Activated naive CD8-positive, alpha-beta T cell treated with anti-CD3 and anti-CD28 coated beads, Interleukin-2, amount 10 ng/mL, durations not matched to agents 7 days and 5 days (primary cell): Measurements from ENCODE around the gene ISM2. TPM values are rescaled to one million over a fixed set of nuclear protein-coding genes. Genes with fewer than 3 reads are reported as not detected.

ENCODE experiments used
- ATAC-seq: fragments of 150-1000 bp; cut with Tn5 transposase; one replicate; pipeline ENCODE4 v1.10.0; 2021; ENCODE audit warnings: low read depth, moderate library complexity
- POLR2A ChIA-PET: fragments of 350-600 bp; sonication (Branson Sonifier 250); formaldehyde crosslinking; loops from one replicate; lab custom pipeline; 2021; ENCODE audit warnings: antibody characterized with exemption; lab: Charles Lee
- DNase-seq: peaks from one replicate; pipeline ENCODE4 v3.0.0; 2021
- H3K27ac Mint-ChIP-seq: one replicate; pipeline ENCODE4 v1.8.0; 2022; ENCODE audit warnings: mild to moderate bottlenecking, mixed read lengths
- H3K27me3 Mint-ChIP-seq: one replicate; pipeline ENCODE4 v1.8.0; 2022; ENCODE audit warnings: mild to moderate bottlenecking, moderate library complexity, mixed read lengths
- H3K36me3 Mint-ChIP-seq: one replicate; pipeline ENCODE4 v1.8.0; 2021; ENCODE audit warnings: mild to moderate bottlenecking, mixed read lengths
- H3K4me1 Mint-ChIP-seq: one replicate; pipeline ENCODE4 v1.8.0; 2021; ENCODE audit warnings: mixed read lengths
- H3K4me3 Mint-ChIP-seq: one replicate; pipeline ENCODE4 v1.8.0; 2022; ENCODE audit warnings: mild to moderate bottlenecking, moderate library complexity, mixed read lengths
- H3K9me3 Mint-ChIP-seq: one replicate; pipeline ENCODE4 v1.8.0; 2021; ENCODE audit warnings: mixed read lengths
- total RNA-seq, 2 experiments: library from RNA; stranded (reverse); gene quantifications; one replicate each; pipeline ENCODE4 v1.2.3, GENCODE V29; 2021

ISM2 gene
- total RNA-seq, 2 experiments from 2014 or later: 0.64 TPM; not detected in 1

DNA sequence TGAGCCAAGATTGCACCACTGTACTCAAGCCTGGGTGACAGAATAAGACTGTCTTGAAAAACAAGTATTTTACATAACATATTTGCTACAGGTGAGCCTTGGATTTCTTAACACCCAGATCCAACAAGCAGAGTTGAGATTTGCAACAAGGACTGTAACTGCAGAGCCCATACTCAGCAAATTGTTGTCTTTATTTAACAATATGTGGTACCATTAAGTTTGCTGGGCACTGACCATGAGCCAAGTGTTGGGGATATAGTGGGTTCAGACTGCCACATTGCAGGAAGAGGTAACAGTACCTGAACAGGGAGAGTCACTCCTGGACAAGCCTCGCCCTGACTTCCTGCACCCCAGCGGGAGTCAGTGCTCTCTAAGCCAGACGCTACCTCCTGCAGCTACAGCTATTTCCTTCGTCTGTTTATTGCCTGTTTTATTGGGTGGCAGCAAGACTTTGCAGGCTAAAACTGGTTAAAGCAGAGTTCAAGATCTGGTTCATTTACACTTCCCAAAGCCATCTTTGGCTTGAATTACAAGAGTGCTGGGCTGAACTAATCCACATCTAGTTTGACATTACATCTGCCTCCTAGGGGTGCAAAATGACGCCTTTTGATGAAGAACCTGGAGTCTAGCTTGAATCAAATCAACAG lies 28.3 kb downstream of the ISM2 start:
- no peaks in the 10 kb centered on the region for H3K9me3 Mint-ChIP-seq

DNA sequence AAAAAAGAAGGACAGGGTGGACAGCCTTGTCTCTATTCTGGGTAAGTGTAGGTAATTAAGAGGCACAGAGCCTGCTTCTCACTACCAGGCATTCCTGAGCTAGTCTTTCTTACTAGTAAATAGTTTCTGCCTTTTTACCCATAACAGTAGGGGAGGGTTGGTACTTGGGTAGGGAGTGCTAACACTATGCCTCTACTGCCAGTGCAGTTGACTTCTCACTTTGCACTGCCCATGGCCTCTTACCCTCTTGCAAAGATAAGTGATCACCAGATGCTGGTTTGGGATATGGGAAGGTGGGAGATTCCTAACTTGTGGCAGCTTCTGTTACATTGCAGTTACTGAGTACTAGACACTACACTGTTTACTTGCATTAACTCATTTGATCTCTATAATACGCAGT lies 29.1 kb downstream of the ISM2 start:
- DNase-seq (no peak), ATAC-seq (no peak)
- no peaks in the 10 kb centered on the region for H3K9me3 Mint-ChIP-seq
- no peak overlapping the region for H3K27ac Mint-ChIP-seq
- H3K4me3 Mint-ChIP-seq: no peak overlapping the region
- no peaks in the 10 kb centered on the region for H3K4me1 Mint-ChIP-seq
- peaks cover 16% of the 10 kb centered on the region for H3K36me3 Mint-ChIP-seq
- H3K27me3 Mint-ChIP-seq: no peaks in the 10 kb centered on the region
- POLR2A ChIA-PET: no interaction called here

More for the DNA sequence above, 28.3 kb downstream of the ISM2 start:
- H3K36me3 Mint-ChIP-seq: peaks cover 16% of the 10 kb centered on the region
- ATAC-seq: no peak
- no peak overlapping the region for H3K27ac Mint-ChIP-seq
- no peaks in the 10 kb centered on the region for H3K27me3 Mint-ChIP-seq
- POLR2A ChIA-PET: interaction anchor here (0.6 kb wide), 1 partner anchor 9 kb away, joined by 4 read pairs; no protein-coding TSS in a partner anchor
- H3K4me3 Mint-ChIP-seq: no peak overlapping the region
- H3K4me1 Mint-ChIP-seq: no peaks in the 10 kb centered on the region
- no peak for DNase-seq

DNA sequence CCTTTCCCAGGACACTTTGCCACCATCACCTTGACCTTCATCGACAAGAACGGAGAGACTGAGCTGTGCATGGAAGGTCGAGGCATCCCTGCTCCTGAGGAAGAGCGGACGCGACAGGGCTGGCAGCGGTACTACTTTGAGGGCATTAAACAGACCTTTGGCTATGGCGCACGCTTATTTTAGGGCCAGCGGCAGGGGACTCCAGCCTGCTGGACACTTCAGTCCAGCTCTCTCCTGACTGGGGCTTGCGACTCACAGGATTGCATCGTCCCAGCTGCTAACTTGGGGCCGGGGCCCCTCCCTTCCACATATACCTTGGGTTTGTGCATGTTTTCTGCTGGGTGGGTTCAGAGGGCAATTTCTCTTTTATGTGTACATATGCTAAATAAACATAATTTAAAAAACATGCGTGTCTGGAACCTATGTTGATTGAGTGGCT lies 29.5 kb downstream of the ISM2 start:
- H3K9me3 Mint-ChIP-seq: no peaks in the 10 kb centered on the region
- H3K4me3 Mint-ChIP-seq: no peak overlapping the region
- no peaks in the 10 kb centered on the region for H3K4me1 Mint-ChIP-seq
- POLR2A ChIA-PET: no interaction called here
- DNase-seq (no peak), ATAC-seq (no peak)
- H3K27me3 Mint-ChIP-seq: no peaks in the 10 kb centered on the region
- H3K27ac Mint-ChIP-seq: no peak overlapping the region
- peaks cover 16% of the 10 kb centered on the region for H3K36me3 Mint-ChIP-seq

DNA sequence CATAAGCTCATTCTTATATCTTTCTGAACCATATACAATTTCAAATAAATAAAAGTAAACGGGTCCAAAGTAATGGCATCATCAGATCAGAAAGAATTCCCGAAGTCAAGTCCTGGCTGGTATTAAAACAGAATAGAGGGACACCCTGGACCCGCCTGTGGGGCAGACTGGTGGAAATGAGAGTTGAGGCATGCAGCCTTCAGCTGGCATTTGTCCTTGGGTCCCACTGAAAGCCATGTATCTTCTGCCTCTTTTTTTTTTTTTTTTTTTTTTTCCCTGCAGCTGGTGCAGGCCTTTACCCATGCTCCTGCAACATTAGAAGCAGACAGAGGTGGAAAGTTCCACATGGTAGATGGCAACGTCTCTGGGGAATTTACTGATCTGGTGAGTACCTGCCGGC lies 30.8 kb downstream of the ISM2 start:
- Mint-ChIP-seq H3K4me3 (no peak overlapping the region), H3K27ac (no peak overlapping the region), H3K36me3 (peaks cover 23% of the 10 kb centered on the region)

DNA sequence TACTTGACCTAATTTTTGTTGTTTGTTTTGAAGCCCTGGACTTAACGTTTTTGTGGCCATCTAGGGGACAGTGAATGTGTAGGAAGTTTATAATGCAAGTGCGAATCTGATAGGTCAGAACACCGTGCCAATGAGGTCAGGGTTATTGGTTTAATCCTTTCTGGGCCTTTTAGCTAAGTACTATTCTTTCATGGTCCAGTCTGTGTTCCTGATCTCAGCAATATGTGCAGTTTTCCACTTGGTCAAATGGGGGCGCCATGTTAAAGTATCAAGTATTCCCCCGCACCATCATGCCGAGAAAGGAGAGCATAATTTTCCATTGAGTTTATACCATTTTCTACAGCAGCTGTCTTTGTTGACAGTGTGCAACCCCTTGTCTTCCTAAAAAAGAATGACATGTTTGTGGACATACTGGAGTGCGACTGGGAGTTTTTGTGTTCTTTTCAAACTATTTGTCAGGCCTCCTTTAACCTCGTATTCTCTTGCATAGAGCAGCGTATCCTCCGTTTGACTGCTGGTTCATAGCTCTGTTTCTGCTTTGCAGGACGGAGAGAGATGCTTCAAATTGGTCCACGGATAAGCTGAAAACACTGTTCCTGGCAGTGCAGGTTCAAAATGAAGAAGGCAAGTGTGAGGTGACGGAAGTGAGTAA lies 39.4 kb downstream of the ISM2 start:
- Mint-ChIP-seq H3K36me3 (peaks cover 31% of the 10 kb centered on the region), H3K27ac (peak overlapping the region; percentile 100), H3K4me3 (peak overlapping the region; percentile 100), H3K27me3 (no peaks in the 10 kb centered on the region), H3K4me1 (peaks cover 30% of the 10 kb centered on the region), H3K9me3 (no peaks in the 10 kb centered on the region)
- DNase-seq: peak; percentile 43
- ATAC-seq: no peak
- POLR2A ChIA-PET: interaction anchor here (0.7 to 2.7 kb wide), 4 partner anchors 48 to 247 kb away, joined by 3 to 14 read pairs (median 8); partner anchors contain the start of genes GSTZ1, POMT2, SAMD15 and TMED8

More for the DNA sequence above, 30.8 kb downstream of the ISM2 start:
- ATAC-seq (no peak), DNase-seq (no peak)
- no peaks in the 10 kb centered on the region for H3K27me3 Mint-ChIP-seq
- POLR2A ChIA-PET: no interaction called here
- no peaks in the 10 kb centered on the region for H3K4me1 Mint-ChIP-seq
- H3K9me3 Mint-ChIP-seq: no peaks in the 10 kb centered on the region

DNA sequence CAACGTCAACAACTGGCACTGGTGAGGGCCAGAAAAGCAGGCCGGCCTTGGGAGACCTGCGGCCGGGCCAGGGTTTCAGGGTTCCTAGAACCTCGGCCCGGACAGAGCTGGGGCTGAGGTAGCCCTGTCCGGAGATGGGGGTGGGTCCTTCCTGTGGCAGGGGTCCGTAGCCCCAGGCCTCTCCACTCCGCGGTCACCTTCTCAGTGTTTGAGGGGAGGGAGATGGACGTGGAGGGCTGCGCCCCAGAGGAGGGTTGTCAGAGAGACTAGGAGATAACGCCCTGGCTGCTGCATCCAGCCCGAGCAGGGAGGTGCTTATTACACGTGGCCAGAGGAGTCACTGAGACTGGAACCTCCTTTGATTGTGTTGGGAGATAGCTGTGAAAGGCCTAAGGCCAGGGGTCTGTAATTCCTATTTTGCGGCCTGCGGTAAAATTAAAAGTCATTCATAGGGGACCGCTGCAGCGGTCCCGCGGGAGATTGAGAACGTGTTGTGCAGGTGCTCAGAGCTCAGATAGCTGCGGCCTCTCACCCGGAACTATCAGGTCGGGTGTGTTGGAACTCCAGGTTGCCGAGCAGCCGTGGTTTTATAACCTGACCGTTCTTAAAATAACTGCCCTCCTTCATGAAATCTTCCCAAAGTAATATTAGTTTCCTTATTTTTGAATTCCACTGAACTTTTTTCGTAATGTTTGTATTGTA lies 40.2 kb downstream of the ISM2 start:
- peak overlapping the region; percentile 100 for H3K27ac Mint-ChIP-seq
- POLR2A ChIA-PET: interaction anchor here (0.7 to 2.7 kb wide), 6 partner anchors 48 to 248 kb away, joined by 3 to 14 read pairs (median 4); partner anchors contain the start of genes GSTZ1, POMT2, SAMD15 and TMED8
- DNase-seq (no peak), ATAC-seq (peak; percentile 19)
- H3K27me3 Mint-ChIP-seq: no peaks in the 10 kb centered on the region
- peaks cover 27% of the 10 kb centered on the region for H3K36me3 Mint-ChIP-seq
- peak overlapping the region; percentile 100 for H3K4me3 Mint-ChIP-seq
- H3K9me3 Mint-ChIP-seq: no peaks in the 10 kb centered on the region
- H3K4me1 Mint-ChIP-seq: peaks cover 30% of the 10 kb centered on the region

DNA sequence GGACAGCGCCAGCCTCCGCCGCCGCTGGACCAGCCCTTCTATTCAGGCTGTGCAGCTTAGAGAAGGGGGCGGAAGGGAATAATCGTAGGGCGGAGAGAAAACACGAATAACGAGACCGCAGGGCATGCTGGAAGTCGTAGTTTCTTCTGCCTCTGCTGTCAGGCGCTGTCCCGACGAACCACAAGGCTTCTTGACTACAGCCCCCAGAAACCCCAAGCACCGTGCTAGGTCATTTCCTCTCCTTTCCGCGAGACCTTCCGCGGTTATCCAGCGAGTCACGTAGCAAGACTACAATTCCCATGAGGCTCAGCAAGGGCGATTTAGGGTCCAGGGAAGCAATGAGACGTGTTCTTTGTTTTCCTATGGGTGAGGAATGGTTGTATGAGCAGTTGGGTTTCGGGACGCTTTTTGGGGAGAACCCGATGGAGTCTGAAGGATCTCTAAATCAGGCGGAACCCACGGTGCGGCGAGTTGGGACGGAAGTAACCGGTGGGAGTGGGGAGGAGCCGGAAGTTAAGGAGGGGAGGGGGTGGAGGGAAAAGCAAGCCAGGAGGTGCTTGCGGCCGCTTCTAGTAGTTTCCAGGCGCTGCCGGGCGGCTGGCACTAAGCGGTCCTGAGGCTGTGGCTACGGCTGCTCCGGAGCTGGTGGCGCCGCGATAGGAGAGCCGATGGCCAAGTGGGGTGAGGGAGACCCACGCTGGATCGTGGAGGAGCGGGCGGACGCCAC lies 40.9 kb downstream of the ISM2 start, which contains the start of the genes AHSA1 and VIPAS39:
Gene AHSA1 (plus strand): TSS at position 572 of the 727 bp plus-strand sequence. CDS start 97 bp downstream, at position 669.
Gene VIPAS39 (minus strand): TSS at position 80 of the 727 bp plus-strand sequence. CDS start 3,499 bp downstream, outside the sequence.
- ATAC-seq: peak; percentile 92
- H3K9me3 Mint-ChIP-seq: no peaks in the 10 kb centered on the region
- H3K27me3 Mint-ChIP-seq: no peaks in the 10 kb centered on the region
- POLR2A ChIA-PET: interaction anchor here (0.6 to 2.7 kb wide), 5 partner anchors 80 to 303 kb away, joined by 3 to 14 read pairs (median 5); partner anchors contain the start of genes GSTZ1, POMT2, SAMD15 and SNW1
- peaks cover 26% of the 10 kb centered on the region for H3K36me3 Mint-ChIP-seq
- peak within 1 kb of the TSS; percentile 100 for H3K27ac Mint-ChIP-seq
- peaks cover 33% of the 10 kb centered on the region for H3K4me1 Mint-ChIP-seq
- DNase-seq: peak; percentile 84
- peak within 1 kb of the TSS; percentile 100 for H3K4me3 Mint-ChIP-seq

- DNase-seq (no peak), ATAC-seq (no peak)
- Mint-ChIP-seq H3K4me3 (peak overlapping the region; percentile 100), H3K27me3 (no peaks in the 10 kb centered on the region), H3K27ac (peak overlapping the region; percentile 100), H3K4me1 (peaks cover 33% of the 10 kb centered on the region), H3K36me3 (peaks cover 25% of the 10 kb centered on the region), H3K9me3 (no peaks in the 10 kb centered on the region)
- POLR2A ChIA-PET: interaction anchor here (0.6 to 2.7 kb wide), 5 partner anchors 80 to 303 kb away, joined by 3 to 14 read pairs (median 5); partner anchors contain the start of genes GSTZ1, POMT2, SAMD15 and SNW1
Measured at GRCh38 chr14:77457115-77457521, 41.5 kb downstream of the ISM2 start.

DNA sequence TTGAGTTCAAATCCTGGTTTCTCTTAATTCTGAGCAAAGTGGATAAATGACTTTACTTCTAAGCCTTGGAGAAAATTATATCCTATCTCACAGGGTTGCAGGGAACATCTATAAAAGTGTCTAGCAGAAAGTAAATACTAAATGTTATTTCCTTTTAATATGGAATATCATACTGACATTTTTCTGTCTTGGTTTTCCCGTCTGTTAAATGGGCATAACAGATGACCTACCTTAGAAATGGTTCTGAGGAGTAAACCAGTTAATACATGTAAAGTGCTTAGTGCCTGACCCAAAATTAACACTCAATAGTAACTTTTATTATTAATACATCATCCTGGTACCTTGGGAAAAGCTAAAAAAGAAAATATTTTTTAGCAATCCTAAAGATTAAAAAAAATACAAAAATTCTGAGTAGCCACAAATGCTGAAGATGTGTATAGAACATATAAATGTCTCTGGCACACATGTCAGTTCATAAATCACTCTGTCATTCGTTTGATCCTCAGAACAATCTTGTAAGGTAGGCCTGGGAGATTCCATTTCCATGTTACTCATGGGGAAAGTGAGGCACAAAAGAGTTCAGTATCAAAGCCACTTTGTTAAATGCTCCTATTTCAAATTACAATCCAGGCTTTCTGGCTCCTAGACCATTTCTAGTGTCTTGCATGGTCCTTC lies 42.5 kb downstream of the ISM2 start:
- no peaks in the 10 kb centered on the region for H3K9me3 Mint-ChIP-seq
- DNase-seq: no peak
- peaks cover 18% of the 10 kb centered on the region for H3K36me3 Mint-ChIP-seq
- POLR2A ChIA-PET: interaction anchor here (1.3 kb wide), 1 partner anchor 304 kb away, joined by 5 read pairs; the partner anchor contains the start of gene SNW1
- ATAC-seq: no peak
- peak overlapping the region; percentile 100 for H3K27ac Mint-ChIP-seq
- no peaks in the 10 kb centered on the region for H3K27me3 Mint-ChIP-seq
- peak overlapping the region; percentile 100 for H3K4me3 Mint-ChIP-seq
- peaks cover 31% of the 10 kb centered on the region for H3K4me1 Mint-ChIP-seq

- Mint-ChIP-seq H3K4me3 (no peak overlapping the region), H3K27ac (no peak overlapping the region), H3K4me1 (no peaks in the 10 kb centered on the region), H3K27me3 (no peaks in the 10 kb centered on the region), H3K9me3 (no peaks in the 10 kb centered on the region), H3K36me3 (peaks cover 24% of the 10 kb centered on the region)
- ATAC-seq (no peak), DNase-seq (no peak)
- POLR2A ChIA-PET: no interaction called here
Measured at GRCh38 chr14:77442196-77442595, 56.4 kb downstream of the ISM2 start.

DNA sequence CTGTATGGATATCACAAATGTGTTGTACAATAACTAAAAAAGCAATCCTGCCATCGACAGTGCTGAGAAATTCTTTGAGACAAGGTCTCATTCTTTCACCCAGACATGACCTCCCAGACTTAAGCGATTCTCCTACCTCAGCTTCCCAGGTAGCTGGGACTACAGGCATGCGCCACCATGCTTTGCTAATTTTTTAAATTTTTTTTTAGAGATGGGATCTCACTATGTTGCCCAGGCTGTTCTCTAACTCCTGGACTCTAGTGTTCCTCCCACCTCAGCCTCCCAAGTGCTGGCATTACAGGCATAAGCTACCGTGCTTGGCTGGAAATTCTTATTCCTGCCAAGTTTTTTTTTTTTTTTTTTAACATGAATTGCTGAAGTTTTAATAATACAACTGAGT lies 58.8 kb downstream of the ISM2 start:
- H3K4me1 Mint-ChIP-seq: no peaks in the 10 kb centered on the region
- H3K27ac Mint-ChIP-seq: no peak overlapping the region
- POLR2A ChIA-PET: no interaction called here
- H3K27me3 Mint-ChIP-seq: no peaks in the 10 kb centered on the region
- no peaks in the 10 kb centered on the region for H3K9me3 Mint-ChIP-seq
- no peak for DNase-seq
- H3K4me3 Mint-ChIP-seq: no peak overlapping the region
- H3K36me3 Mint-ChIP-seq: peaks cover 30% of the 10 kb centered on the region
- no peak for ATAC-seq

DNA sequence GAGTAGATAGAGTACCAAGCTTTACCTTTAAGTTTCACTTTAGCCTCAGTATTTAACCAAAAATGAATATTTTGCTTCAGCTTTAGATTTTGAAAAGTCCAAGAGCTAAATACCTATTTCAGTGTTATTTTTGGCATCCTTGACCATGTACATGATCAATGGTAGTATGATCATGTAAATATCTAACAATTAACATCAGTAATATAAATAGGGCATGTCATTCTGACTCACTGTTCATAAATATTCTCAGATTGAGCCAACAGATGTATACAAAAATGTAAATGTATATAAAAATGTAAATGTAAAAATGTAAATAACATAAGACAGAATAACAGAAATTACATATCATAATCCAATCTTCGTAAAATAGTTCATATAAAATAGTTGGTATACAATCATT lies 60.0 kb downstream of the ISM2 start:
- H3K36me3 Mint-ChIP-seq: peaks cover 37% of the 10 kb centered on the region
- no peak for DNase-seq
- H3K27me3 Mint-ChIP-seq: no peaks in the 10 kb centered on the region
- no peaks in the 10 kb centered on the region for H3K4me1 Mint-ChIP-seq
- H3K4me3 Mint-ChIP-seq: no peak overlapping the region
- ATAC-seq: no peak
- H3K9me3 Mint-ChIP-seq: no peaks in the 10 kb centered on the region
- POLR2A ChIA-PET: no interaction called here
- no peak overlapping the region for H3K27ac Mint-ChIP-seq
